CD4-positive, alpha-beta T cell treated with Interleukin-4 for 4 hours (primary cell): ENCODE data around the gene RFX3.

Experiments
- DNase-seq: peaks from one replicate; pipeline ENCODE4 v3.0.0-alpha.2; 2020

The RFX3 gene

DNA sequence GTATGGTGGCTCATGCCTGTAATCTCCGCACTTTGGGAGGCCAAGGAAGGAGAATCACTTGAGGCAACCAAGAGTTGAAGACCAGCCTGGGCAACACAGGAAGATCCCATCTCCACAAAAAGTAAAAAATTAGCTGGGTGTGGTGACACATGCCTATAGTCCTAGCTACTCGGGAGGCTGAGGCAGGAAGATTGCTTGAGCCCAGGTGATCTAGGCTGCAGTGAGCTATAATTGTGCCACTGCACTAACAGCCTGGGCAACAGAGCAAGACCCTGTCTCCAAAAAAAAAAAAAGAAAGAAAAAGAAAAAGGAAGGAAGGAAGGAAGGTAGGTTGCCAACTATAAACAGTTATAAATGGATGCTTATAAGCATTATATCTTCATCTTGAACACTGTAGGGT lies 51.0 kb downstream of the RFX3 start:
- DNase-seq, result no peak

DNA sequence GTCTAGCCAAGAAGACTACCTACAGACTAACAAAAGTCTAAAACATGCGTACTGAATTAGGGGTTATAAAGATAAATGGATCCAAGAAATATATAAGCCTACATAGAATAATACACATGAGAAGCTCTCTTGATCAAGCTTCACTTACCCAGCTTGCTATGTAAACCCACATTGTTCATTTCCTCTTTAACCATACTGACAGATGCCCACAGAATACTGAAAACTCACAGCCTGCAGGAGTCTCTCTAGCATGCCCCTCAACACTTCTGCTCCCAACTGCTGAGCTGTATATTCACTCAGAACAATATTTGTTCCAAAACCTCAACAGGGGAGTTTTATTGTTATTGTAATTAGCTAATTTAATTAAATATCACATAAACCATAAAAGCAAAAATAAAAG lies 52.4 kb downstream of the RFX3 start:
- no peak for DNase-seq

DNA sequence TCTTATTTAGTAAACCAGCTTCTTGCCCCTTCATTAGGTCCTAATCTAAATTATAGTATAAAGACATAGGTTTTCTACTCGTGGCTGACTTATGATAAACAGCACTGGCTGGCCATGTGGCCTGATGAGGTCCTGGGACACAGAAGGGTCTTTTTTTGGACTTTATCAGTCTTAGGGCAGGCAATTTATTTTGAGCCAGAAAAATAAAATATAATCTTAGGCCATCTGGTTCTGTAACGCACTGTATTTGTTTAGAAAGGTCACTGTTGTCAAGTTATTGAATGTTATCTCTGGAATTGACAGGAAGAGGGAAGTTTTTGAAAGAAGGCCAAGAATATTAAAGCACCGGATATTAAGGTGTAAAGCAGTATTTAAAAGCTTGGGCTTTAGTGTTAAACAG lies 53.9 kb downstream of the RFX3 start:
- DNase-seq, result no peak

DNA sequence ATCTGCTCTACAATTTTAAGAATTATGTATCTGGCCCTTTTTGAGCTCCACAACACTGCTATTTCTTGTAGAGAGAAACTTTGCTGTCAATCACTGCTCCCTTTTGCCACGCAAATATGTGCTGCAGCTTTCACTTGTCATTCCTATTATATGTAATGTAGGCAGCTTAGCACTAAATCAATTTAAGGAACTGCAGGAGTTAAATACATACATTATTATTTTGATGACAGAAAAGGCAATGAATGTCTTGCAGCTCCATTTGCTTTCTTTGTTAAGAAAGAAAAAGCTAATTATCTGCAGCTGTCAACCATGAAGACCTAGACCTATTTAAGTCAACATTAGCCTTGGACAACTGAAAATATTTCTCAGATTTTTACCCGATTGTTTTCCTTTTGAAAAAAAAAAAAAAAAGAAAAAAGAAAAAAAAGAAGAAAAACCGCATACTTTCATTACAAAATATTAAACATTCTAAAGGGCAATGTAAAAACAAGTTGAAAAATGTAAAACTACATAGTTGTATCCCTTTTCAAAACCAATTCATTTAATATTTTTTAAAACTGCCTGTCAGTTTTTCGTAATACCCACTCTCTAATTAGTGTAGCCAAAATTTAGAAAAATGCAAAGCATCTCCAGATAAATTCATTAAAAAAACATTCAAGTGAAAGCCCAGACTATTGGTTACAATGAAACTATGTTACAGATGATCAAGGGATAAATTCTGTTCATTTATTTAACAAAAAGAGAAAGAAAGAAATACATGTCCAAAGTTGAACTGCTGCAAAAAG lies 57.2 kb downstream of the RFX3 start:
- DNase-seq, result no peak

GRCh38 chr9:3467593-3468219 lies 58.1 kb downstream of the RFX3 start:
- DNase-seq, result peak; percentile 79

- no peak for DNase-seq
These were observed 61.7 kb downstream of the RFX3 start for GRCh38 chr9:3464033-3464638.

- DNase-seq, result no peak
These were observed 66.9 kb downstream of the RFX3 start for GRCh38 chr9:3458806-3459475.

GRCh38 chr9:3457175-3457574 lies 68.6 kb downstream of the RFX3 start:
- DNase-seq, result no peak

- no peak for DNase-seq
These were observed 70.1 kb downstream of the RFX3 start for GRCh38 chr9:3455717-3456116.

GRCh38 chr9:3455094-3455493 lies 70.7 kb downstream of the RFX3 start:
- DNase-seq, result no peak

GRCh38 chr9:3451956-3452355 lies 73.8 kb downstream of the RFX3 start:
- no peak for DNase-seq

- DNase-seq, result no peak
These were observed 78.0 kb downstream of the RFX3 start for GRCh38 chr9:3447788-3448187.

- no peak for DNase-seq
These were observed 78.7 kb downstream of the RFX3 start for GRCh38 chr9:3447143-3447542.

GRCh38 chr9:3446313-3446712 lies 79.5 kb downstream of the RFX3 start:
- no peak for DNase-seq

DNA sequence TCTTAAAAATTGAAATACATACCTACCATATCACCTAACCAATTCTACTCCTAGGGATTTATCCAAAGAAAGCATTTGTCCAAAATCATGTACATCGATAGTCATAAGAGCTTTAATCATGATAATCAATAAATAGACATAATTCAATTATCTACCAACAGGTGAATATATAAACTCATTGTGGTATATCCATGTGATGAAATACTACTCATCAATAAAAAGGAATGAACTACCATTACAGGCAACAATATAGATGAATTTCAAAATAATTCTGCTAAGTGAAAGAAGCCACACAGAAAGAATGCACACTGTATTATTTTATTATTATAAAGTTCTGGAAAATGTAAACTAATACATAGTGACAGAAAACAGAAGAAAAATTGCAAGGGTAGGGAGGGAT lies 81.8 kb downstream of the RFX3 start:
- DNase-seq, result no peak

DNA sequence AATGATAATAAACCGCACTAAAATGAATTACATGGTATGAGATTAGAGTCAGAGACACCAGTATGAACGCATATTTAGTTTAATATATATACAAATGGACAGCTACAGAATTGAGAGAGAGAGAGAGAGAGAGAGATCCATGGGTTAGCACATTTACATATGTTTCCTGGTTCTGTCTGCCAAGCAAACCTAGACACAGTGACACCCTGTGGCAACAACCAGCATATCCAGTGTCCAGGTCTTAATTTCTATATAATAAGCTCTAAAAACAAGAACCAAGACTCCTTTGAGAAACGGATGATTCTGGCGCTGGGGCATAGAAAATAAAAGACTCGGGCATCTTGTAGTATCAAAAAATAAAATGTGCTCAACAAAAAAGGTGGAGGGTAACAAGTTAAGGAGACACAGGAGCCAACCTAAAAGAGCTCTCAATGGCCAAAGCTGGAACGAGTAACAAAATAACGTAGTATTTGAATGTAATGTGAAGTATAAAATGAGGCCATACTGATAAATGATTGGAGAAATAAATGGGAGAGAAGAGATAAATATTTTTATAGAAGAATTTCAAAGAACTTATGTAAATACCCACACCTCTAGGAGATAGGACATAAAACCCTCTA lies 84.5 kb downstream of the RFX3 start:
- DNase-seq, result peak; percentile 48

DNA sequence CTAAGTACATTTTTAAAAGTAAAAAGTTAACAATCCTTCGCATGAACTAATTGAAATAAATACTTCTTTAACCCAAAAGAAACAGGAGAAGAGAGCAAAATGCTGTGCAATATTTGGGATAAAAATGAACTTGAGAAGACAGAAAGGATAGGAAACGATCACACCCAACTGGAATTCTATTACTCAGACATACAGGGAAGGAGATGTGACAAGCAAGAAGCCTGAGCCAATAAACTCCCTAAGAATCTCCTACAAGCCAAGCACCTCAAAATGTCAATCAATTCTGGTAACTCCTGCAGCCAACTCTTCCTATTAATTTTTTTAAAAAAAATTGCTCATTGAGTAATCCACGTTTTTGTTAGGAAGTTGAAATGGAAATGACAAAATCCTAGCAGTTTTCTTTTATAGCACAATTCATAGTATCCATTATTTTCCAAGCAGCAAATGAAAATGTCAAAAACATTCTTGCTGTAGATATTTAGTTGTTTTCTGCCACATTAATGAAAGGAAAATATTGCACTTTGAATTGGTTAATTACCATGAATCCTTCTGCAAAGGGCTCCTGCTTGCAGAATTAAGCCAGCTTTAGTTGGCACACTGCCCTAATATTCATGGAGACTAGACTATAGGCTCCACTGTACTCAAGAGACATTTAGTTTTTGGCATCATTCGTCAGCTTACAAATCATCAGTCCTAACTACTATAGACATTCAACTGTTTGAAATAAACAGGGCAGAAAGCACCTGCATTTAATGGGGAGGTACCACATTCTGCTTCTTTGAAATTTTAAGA lies 89.0 kb downstream of the RFX3 start:
- no peak for DNase-seq

DNA sequence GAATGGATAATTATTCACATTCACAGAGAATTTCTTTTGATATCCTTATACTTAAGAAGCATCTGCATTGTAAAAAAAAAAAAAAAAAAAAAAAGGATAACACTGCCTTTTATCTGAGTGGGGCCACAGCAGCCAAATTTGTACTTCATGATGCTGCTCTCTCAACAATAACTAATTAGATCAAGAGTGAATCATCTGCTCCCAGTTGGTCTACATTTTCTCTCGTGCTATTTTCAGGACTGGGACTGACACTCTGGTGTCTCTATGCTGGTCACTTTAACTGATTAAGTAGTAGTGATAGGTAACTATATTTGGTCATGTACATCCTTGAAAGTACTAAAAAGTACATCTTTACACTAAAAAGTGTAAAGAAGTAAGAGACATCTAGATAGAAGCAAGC lies 90.1 kb downstream of the RFX3 start:
- no peak for DNase-seq

DNA sequence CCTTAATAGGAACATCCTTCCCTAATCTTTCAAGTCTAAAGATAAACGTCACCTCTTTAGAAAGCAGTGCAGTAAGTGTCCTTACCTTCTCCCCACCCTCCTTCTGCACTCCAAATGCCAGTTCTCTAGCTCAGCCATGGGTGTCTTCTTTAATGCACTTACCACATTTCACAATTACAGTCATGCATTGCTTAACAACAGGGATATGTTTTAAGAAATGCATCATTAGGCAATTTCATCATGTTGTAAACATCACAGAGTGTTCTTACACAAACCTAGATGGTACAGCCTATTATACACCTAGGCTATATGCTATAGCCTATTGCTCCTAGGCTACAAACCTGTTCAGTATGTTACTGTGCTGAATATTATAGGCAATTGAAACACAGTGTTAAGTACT lies 91.2 kb downstream of the RFX3 start:
- DNase-seq, result no peak

GRCh38 chr9:3433754-3434153 lies 92.0 kb downstream of the RFX3 start:
- no peak for DNase-seq

GRCh38 chr9:3433066-3433465 lies 92.7 kb downstream of the RFX3 start:
- no peak for DNase-seq

DNA sequence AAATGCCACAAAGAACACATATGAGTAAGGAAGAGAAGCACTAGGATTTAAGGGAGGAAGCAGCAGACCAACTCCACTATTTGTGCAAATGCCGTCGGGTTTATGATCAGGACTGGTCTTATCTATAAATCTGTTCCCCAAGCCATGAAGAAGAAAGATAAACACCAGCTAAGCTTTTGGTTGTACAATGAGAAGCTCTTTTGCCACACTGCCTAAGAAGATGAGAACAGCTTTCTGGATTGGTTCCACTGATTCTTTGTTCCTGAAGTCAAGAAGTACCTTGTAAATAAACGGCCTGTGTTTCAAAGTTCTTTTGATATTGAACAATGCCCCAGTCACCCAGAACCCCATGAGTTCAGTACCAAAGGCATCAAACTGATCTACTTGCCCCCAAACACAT lies 93.9 kb downstream of the RFX3 start:
- DNase-seq, result no peak

- no peak for DNase-seq
These were observed 105.9 kb downstream of the RFX3 start for GRCh38 chr9:3419893-3420292.
